Transverse colon (tissue), 4 donors: ENCODE results near the gene ANKRD66.

Source experiments
- CTCF ChIP-seq, 5 experiments: fragments of 200-600 bp in 3 of 5; fragments of 450-650 bp in 2 of 5; sonication (generic) in 3 of 5; IDR thresholded peaks; 1 replicate in 2 of 5; 2 replicates in 3 of 5; pipeline ENCODE4 v1.5.1; 2016 to 2017; ENCODE audit warnings: antibody characterized with exemption in 5 of 5, inconsistent platforms in 3 of 5, mild to moderate bottlenecking in 2 of 5, moderate library complexity in 1 of 5
- EP300 ChIP-seq: sonication (generic); formaldehyde crosslinking; IDR thresholded peaks from one replicate; pipeline ENCODE4 v1.6.1; 2017; ENCODE audit warnings: antibody characterized with exemption, low read depth
- POLR2A ChIP-seq: fragments of 450-650 bp; IDR thresholded peaks from one replicate; pipeline ENCODE4 v1.6.1; 2016; ENCODE audit warnings: antibody characterized with exemption, mild to moderate bottlenecking, moderate library complexity
- POLR2AphosphoS5 ChIP-seq, 3 donors: sonication (generic); formaldehyde crosslinking; IDR thresholded peaks; one replicate each; pipeline ENCODE4 v1.6.1; 2016; ENCODE audit warnings: antibody characterized with exemption in 3 of 3

- no peak for TF ChIP-seq CTCF (IDR thresholded peaks at IDR 0.05)
- TF ChIP-seq POLR2A, result no peak
- TF ChIP-seq POLR2AphosphoS5 (IDR thresholded peaks at IDR 0.05), result no peak
- no peak for TF ChIP-seq EP300
Observed at GRCh38 chr6:46748940-46749503, 2.3 kb downstream of the ANKRD66 start.
